ENCODE measurements around the gene SH2D7. TPM values are rescaled to one million over a fixed set of nuclear protein-coding genes. Genes with fewer than 3 reads are reported as not detected.

The SH2D7 gene
- polyA plus RNA-seq, 1 donor from 2014 or later, result not detected

DNA sequence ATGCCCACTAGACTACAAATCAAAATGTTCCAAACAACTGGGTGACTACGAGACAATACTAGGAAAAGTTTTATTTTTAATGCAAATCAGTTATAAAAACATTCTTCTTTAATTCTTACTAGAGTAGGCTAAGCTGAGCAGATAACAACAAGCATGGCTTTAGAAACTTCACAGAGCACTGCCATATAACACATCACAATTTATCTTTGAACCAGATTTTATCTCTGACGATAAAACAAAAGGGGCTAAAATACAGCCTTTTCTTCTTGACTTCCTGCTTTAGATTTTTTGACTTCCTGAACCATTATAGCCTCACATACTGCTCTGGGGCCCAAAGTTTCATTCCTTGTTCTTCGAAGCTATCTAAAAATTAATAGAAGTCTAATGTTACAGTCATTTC is 40.8 kb upstream of the SH2D7 start:
- no peak overlapping the region for H2AFZ ChIP-seq (ENCODE audit: low read depth, low read length)
- no peak overlapping the region for H3K9ac ChIP-seq (ENCODE audit: low read length)
- no peak for TF ChIP-seq EP300 (conservative IDR thresholded peaks at IDR 0.05; ENCODE audit: poor library complexity, severe bottlenecking)
- TF ChIP-seq POLR2AphosphoS5 (IDR thresholded peaks at IDR 0.05), result no peak
- no peak for TF ChIP-seq SMC3 (conservative IDR thresholded peaks at IDR 0.05; ENCODE audit: poor library complexity)
- TF ChIP-seq, protein P1, sequence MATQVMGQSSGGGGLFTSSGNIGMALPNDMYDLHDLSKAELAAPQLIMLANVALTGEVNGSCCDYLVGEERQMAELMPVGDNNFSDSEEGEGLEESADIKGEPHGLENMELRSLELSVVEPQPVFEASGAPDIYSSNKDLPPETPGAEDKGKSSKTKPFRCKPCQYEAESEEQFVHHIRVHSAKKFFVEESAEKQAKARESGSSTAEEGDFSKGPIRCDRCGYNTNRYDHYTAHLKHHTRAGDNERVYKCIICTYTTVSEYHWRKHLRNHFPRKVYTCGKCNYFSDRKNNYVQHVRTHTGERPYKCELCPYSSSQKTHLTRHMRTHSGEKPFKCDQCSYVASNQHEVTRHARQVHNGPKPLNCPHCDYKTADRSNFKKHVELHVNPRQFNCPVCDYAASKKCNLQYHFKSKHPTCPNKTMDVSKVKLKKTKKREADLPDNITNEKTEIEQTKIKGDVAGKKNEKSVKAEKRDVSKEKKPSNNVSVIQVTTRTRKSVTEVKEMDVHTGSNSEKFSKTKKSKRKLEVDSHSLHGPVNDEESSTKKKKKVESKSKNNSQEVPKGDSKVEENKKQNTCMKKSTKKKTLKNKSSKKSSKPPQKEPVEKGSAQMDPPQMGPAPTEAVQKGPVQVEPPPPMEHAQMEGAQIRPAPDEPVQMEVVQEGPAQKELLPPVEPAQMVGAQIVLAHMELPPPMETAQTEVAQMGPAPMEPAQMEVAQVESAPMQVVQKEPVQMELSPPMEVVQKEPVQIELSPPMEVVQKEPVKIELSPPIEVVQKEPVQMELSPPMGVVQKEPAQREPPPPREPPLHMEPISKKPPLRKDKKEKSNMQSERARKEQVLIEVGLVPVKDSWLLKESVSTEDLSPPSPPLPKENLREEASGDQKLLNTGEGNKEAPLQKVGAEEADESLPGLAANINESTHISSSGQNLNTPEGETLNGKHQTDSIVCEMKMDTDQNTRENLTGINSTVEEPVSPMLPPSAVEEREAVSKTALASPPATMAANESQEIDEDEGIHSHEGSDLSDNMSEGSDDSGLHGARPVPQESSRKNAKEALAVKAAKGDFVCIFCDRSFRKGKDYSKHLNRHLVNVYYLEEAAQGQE (IDR thresholded peaks at IDR 0.05; ENCODE audit: borderline replicate concordance), result no peak
- no peak for TF ChIP-seq TAF1 (IDR thresholded peaks at IDR 0.05; ENCODE audit: low read depth)
- TF ChIP-seq RAD21 (conservative IDR thresholded peaks at IDR 0.05), result no peak
- TF ChIP-seq EZH2 (IDR thresholded peaks at IDR 0.05; ENCODE audit: borderline replicate concordance, insufficient read depth, low read length, poor library complexity, severe bottlenecking), result no peak
- no peak for TF ChIP-seq MXI1 (conservative IDR thresholded peaks at IDR 0.05; ENCODE audit: poor library complexity, severe bottlenecking)
- TF ChIP-seq CTCF (IDR thresholded peaks at IDR 0.05; ENCODE audit: poor library complexity, severe bottlenecking), result no peak
- no peaks in the 10 kb centered on the region for H3K79me2 ChIP-seq (replicated peaks; ENCODE audit: insufficient read depth, low read length)
- H3K27me3 ChIP-seq (ENCODE audit: insufficient read depth, low read depth, low read length), result no peaks in the 10 kb centered on the region
- no peaks in the 10 kb centered on the region for H3K36me3 ChIP-seq (ENCODE audit: insufficient read depth, low read length)
- no peaks in the 10 kb centered on the region for H3K9me2 ChIP-seq (ENCODE audit: insufficient read depth, low read length)
- no peak overlapping the region for H3K27ac ChIP-seq (ENCODE audit: low read length)
- no peaks in the 10 kb centered on the region for H3F3A ChIP-seq (ENCODE audit: insufficient read depth, low read length, poor library complexity, severe bottlenecking)
- H3K4me3 ChIP-seq (ENCODE audit: low read length), result no peak overlapping the region
- H4K20me1 ChIP-seq (ENCODE audit: insufficient read depth), result no peaks in the 10 kb centered on the region
- H3K9me3 ChIP-seq (ENCODE audit: low read length), result no peaks in the 10 kb centered on the region
- no peak overlapping the region for H3K4me2 ChIP-seq (ENCODE audit: low read length)

DNA sequence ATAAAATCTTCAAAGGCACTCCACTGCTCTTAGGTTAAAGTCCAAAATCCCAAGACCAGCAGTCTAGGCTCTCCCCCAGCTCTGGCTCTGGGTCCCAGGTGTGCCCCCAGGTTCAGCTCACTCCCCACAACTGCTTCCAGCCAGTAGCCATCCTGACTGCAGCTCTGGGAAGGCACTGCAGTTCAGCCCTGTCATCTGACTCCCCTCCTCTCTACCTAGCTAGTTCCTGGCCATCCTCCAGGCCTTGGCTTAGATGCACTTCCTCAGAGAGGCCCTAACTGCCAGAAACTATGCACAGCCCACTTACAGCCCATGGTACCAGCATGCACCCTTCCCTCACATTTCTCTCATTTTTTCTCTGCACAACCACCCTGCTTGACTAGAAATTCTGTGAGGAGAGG is 40.4 kb upstream of the SH2D7 start:
- no peak overlapping the region for H3K4me2 ChIP-seq (ENCODE audit: low read length)
- TF ChIP-seq CTCF (IDR thresholded peaks at IDR 0.05; ENCODE audit: poor library complexity, severe bottlenecking) (no peak), POLR2AphosphoS5 (IDR thresholded peaks at IDR 0.05) (no peak), MXI1 (conservative IDR thresholded peaks at IDR 0.05; ENCODE audit: poor library complexity, severe bottlenecking) (no peak), EP300 (conservative IDR thresholded peaks at IDR 0.05; ENCODE audit: poor library complexity, severe bottlenecking) (no peak)
- TF ChIP-seq, protein P1 (IDR thresholded peaks at IDR 0.05; ENCODE audit: borderline replicate concordance), result no peak
- H2AFZ ChIP-seq (ENCODE audit: low read depth, low read length), result no peak overlapping the region
- H3K79me2 ChIP-seq (replicated peaks; ENCODE audit: insufficient read depth, low read length), result no peaks in the 10 kb centered on the region
- H3K4me3 ChIP-seq (ENCODE audit: low read length), result no peak overlapping the region
- H3K9me2 ChIP-seq (ENCODE audit: insufficient read depth, low read length), result no peaks in the 10 kb centered on the region
- H3F3A ChIP-seq (ENCODE audit: insufficient read depth, low read length, poor library complexity, severe bottlenecking), result no peaks in the 10 kb centered on the region
- H3K9me3 ChIP-seq (ENCODE audit: low read length), result no peaks in the 10 kb centered on the region
- H3K36me3 ChIP-seq (ENCODE audit: insufficient read depth, low read length), result no peaks in the 10 kb centered on the region
- no peak overlapping the region for H3K27ac ChIP-seq (ENCODE audit: low read length)
- no peak overlapping the region for H3K9ac ChIP-seq (ENCODE audit: low read length)
- no peaks in the 10 kb centered on the region for H4K20me1 ChIP-seq (ENCODE audit: insufficient read depth)
- H3K27me3 ChIP-seq (ENCODE audit: insufficient read depth, low read depth, low read length), result no peaks in the 10 kb centered on the region

Measured in neural cell (in vitro differentiated cells).